K562 (cell line): ENCODE data around the gene EEF1A1. TPM values are rescaled to one million over a fixed set of nuclear protein-coding genes. Genes with fewer than 3 reads are reported as not detected.

ENCODE experiments used
- ATAC-seq: fragments of 200-7000 bp; cut with Tn5 transposase; 3 replicates; pipeline ENCODE4 v1.9.1; 2020; ENCODE audit warnings: moderate library complexity
- BruUV-seq: library from RNA; stranded (reverse); fragments of 400-500 nt; replicated peaks from 2 replicates; lab custom pipeline; 2021; lab: Mats Ljungman, UMichigan
- CTCF ChIA-PET: fragments of 300-600 bp; formaldehyde crosslinking; extraction: SDS; loops from one replicate; lab custom pipeline; 2021; ENCODE audit warnings: low intra/inter-chr PET ratio; lab: Yijun Ruan, JAX
- POLR2A ChIA-PET: fragments of 300-600, 350-650 bp; sonication (Branson Sonifier 250); formaldehyde crosslinking; extraction: SDS; loops from one replicate; lab custom pipeline; 2021; ENCODE audit warnings: antibody characterized with exemption, inconsistent platforms; lab: Yijun Ruan, JAX
- DNase-seq, 4 experiments: peaks; one replicate each; pipeline versions ENCODE4 v3.0.0 to v3.0.0-alpha.2; 2011 to 2018; ENCODE audit warnings: low spot score in 3 of 4, mixed read lengths in 3 of 4; ENCODE audit errors: extremely low read depth in 1 of 4
- FAIRE-seq: peaks from 2 replicates; lab custom pipeline; 2011; peaks lifted over from hg19 to GRCh38; lab: Jason Lieb, UNC
- H2AFZ ChIP-seq: 2 replicates; pipeline ENCODE4 v1.6.0; 2011; ENCODE audit warnings: low read depth, low read length, control low read depth, inconsistent platforms
- H3K27ac ChIP-seq: fragments of 200-600 bp; 3 replicates; pipeline ENCODE4 v1.8.0; 2011; ENCODE audit warnings: low read depth, mild to moderate bottlenecking, control low read depth, inconsistent platforms, low read length, moderate library complexity, mixed read lengths; ENCODE audit errors: extremely low read depth
- H3K27me3 ChIP-seq, 2 experiments: fragments of 300-600 bp in 1 of 2; 2 replicates in 1 of 2; 3 replicates in 1 of 2; pipeline versions ENCODE4 v1.6.0 to v1.8.0; 2011; ENCODE audit warnings: inconsistent platforms in 2 of 2, low read length in 2 of 2, mild to moderate bottlenecking in 1 of 2, mixed read lengths in 1 of 2, moderate library complexity in 1 of 2; ENCODE audit not compliant: control insufficient read depth in 2 of 2, insufficient read depth in 2 of 2
- H3K36me3 ChIP-seq: fragments of 300-600 bp; 3 replicates; pipeline ENCODE4 v1.8.0; 2011; ENCODE audit warnings: mild to moderate bottlenecking, low read length, inconsistent platforms; ENCODE audit not compliant: control insufficient read depth, insufficient read depth
- H3K4me1 ChIP-seq, 2 experiments: fragments of 200-600 bp in 1 of 2; replicated peaks in 1 of 2; 2 replicates in 1 of 2; 3 replicates in 1 of 2; pipeline versions ENCODE4 v1.5.1 to v1.8.0; 2011; ENCODE audit warnings: inconsistent platforms in 2 of 2, low read length in 2 of 2, mild to moderate bottlenecking in 1 of 2, mixed read lengths in 1 of 2, moderate library complexity in 1 of 2; ENCODE audit not compliant: control insufficient read depth in 2 of 2, insufficient read depth in 2 of 2
- H3K4me2 ChIP-seq: 2 replicates; pipeline ENCODE4 v1.6.1; 2011; ENCODE audit warnings: low read length, control low read depth, inconsistent platforms, mixed read lengths; ENCODE audit not compliant: insufficient read depth
- H3K4me3 ChIP-seq: fragments of 200-600 bp; sonication (generic), shearing (Covaris generic); 2 replicates; pipeline ENCODE4 v1.5.1; 2016; ENCODE audit warnings: control low read depth, inconsistent platforms
- H3K79me2 ChIP-seq: fragments of 200-600 bp; 3 replicates; pipeline ENCODE4 v1.8.0; 2011; ENCODE audit warnings: low read length, inconsistent platforms; ENCODE audit not compliant: control insufficient read depth, insufficient read depth
- H3K9ac ChIP-seq, 2 experiments: 2 replicates each; pipeline versions ENCODE4 v1.6.0 to v1.6.1; 2011; ENCODE audit warnings: low read depth in 2 of 2, low read length in 2 of 2, control low read depth in 1 of 2, inconsistent platforms in 1 of 2, mild to moderate bottlenecking in 1 of 2, mixed read lengths in 1 of 2; ENCODE audit not compliant: insufficient read depth in 1 of 2
- H3K9me1 ChIP-seq: one replicate; pipeline ENCODE4 v1.6.0; 2011; ENCODE audit warnings: inconsistent platforms, mild to moderate bottlenecking, low read length, moderate library complexity; ENCODE audit not compliant: control insufficient read depth, insufficient read depth
- H3K9me3 ChIP-seq: replicated peaks from 2 replicates; pipeline ENCODE4 v1.5.1; 2011; ENCODE audit warnings: low read depth, low read length, inconsistent platforms; ENCODE audit not compliant: control insufficient read depth, insufficient read depth
- H4K20me1 ChIP-seq: replicated peaks from 2 replicates; pipeline ENCODE4 v1.6.1; 2011; ENCODE audit warnings: low read length, inconsistent platforms, mixed read lengths; ENCODE audit not compliant: control insufficient read depth, insufficient read depth
- CAMTA2 ChIP-seq: fragments of 250-450 bp; sonication (Bioruptor Pico); conservative IDR thresholded peaks from 2 replicates; pipeline ENCODE4 v1.5.1; 2022
- SMAD1 ChIP-seq: fragments of 150-350 bp; IDR thresholded peaks from 2 replicates; pipeline ENCODE4 v1.6.1; 2014; ENCODE audit warnings: low read length, low read depth; ENCODE audit not compliant: partially characterized antibody
- ZZZ3 ChIP-seq: fragments of 450-650 bp; IDR thresholded peaks from 2 replicates; pipeline ENCODE4 v1.6.1; 2016; ENCODE audit warnings: antibody characterized with exemption, mild to moderate bottlenecking, moderate library complexity
- WGBS: fragments of 100-300 bp; shearing (Covaris generic); methylation state at CpG from one replicate; pipeline ENCODE4 v1.1.6; 2016; ENCODE audit warnings: low coverage, mixed read lengths; ENCODE audit not compliant: insufficient coverage; ENCODE audit errors: missing lambda C conversion rate; 5-methylcytosine and 5-hydroxymethylcytosine counted together
- in situ Hi-C: fragments of 300-500 bp; cut with MboI; formaldehyde crosslinking; loops from 4 replicates; pipeline ENCODE4 v1.15.0; 2018; ENCODE audit warnings: inconsistent platforms, mixed read lengths
- intact Hi-C: fragments of 100-400 bp; cut with micrococcal nuclease; formaldehyde crosslinking; loops from 2 replicates; pipeline ENCODE4 v1.14.2; 2022
- polyA plus RNA-seq, 8 experiments: library from polyadenylated mRNA; depleted of rRNA in 4 of 8; stranded (reverse) in 5 of 8; unstranded in 3 of 8; fragments of >200 nt; fragmentation: Nextera tagmentation in 2 of 8; fragmentation: Illumina TruSeq in 1 of 8; extraction: Ambion mirVana in 2 of 8; extraction: Trizol in 1 of 8; gene quantifications; 2 replicates each; pipeline versions ENCODE4 v1.2.1 to v1.2.3, GENCODE V29; 2011 to 2014; ENCODE audit warnings: inconsistent platforms in 1 of 8, missing spikeins in 1 of 8
- total RNA-seq, 7 experiments: library from RNA; depleted of rRNA in 6 of 7; stranded (reverse); fragments of >200 nt in 6 of 7; fragmentation: Illumina TruSeq in 2 of 7; extraction: Trizol in 2 of 7; gene quantifications; 2 replicates each; pipeline versions ENCODE4 v1.2.1 to v1.2.3, GENCODE V29; 2011 to 2021; ENCODE audit warnings: low replicate concordance in 1 of 7
- TF ChIP-seq, protein P1 (sequence below): fragments of 150-350 bp; IDR thresholded peaks from 2 replicates; pipeline ENCODE4 v1.6.1; 2014; ENCODE audit warnings: low read depth, mild to moderate bottlenecking, low read length, borderline replicate concordance
- TF ChIP-seq, protein P2 (sequence below): fragments of 250-450 bp; sonication (Bioruptor Pico); IDR thresholded peaks from 2 replicates; pipeline ENCODE4 v1.5.0; 2021
- TF ChIP-seq, protein P3 (sequence below): fragments of 250-450 bp; sonication (Bioruptor Pico); IDR thresholded peaks from 2 replicates; pipeline ENCODE4 v1.4.0; 2020; ENCODE audit warnings: mild to moderate bottlenecking
- TF ChIP-seq, protein P4 (sequence below): fragments of 450-650 bp; IDR thresholded peaks from 2 replicates; pipeline ENCODE4 v1.6.1; 2014; ENCODE audit warnings: low read depth, mild to moderate bottlenecking, moderate library complexity, borderline replicate concordance

The EEF1A1 gene
- total and polyA plus RNA-seq, 9 of the 15 experiments (the other 6 are each of a cell fraction or from before 2014, with no cell fraction given): 6,453 to 17,323 (median 11,082) TPM

DNA sequence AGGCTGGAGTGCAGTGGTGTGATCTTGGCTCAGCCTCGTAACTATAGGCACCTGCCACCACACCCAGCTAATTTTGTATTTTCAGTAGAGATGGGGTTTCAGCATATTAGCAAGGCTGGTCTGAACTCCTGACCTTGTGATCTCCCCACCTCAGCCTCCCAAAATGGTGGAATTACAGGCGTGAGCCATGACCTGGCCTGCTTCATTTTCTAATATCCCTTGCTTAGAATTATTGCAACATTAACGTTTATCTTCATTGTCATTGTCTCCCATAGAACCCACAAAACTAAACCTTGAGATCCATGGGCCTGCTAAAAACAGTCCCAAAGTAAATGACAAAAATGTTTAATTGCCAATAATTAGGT lies 6.1 kb downstream of the EEF1A1 start:
- DNase-seq: peak in 1 of 4 experiments; percentile 62
- no peak overlapping the region for H3K4me3 ChIP-seq
- H2AFZ ChIP-seq: no peak overlapping the region
- BruUV-seq: no TSS peak
- peak overlapping the region in 1 of 2 experiments; percentile 12; a peak in 1 of 4 replicates for H3K9ac ChIP-seq
- ChIA-PET POLR2A (interaction anchor here (0.6 to 5.4 kb wide), 24 partner anchors 9 to 234 kb away, joined by 3 to 72 read pairs (median 6); partner anchors contain the start of genes MTO1 and SLC17A5), CTCF (interaction anchor here (0.6 to 3.1 kb wide), 3 partner anchors 96 to 219 kb away, joined by 3 to 36 read pairs (median 21); partner anchors contain the start of gene SLC17A5)
- intact Hi-C loops (loop anchor here (1.0 to 2.0 kb wide), 2 partner anchors 96 to 140 kb away; no protein-coding TSS in a partner anchor), in situ Hi-C loops (no loop called here)
- H3K9me1 ChIP-seq: no peaks in the 10 kb centered on the region
- peak overlapping the region; percentile 72; the same call in 2 of the 3 replicates for H3K27ac ChIP-seq
- ATAC-seq: peak; percentile 28
- peaks cover 0 to 8% of the 10 kb centered on the region in 2 experiments; a peak in 2 of 5 replicates for H3K4me1 ChIP-seq
- no peaks in the 10 kb centered on the region for H3K9me3 ChIP-seq
- no peaks in the 10 kb centered on the region for H3K27me3 ChIP-seq
- WGBS: 23% methylated on average over 3 of the region's 3 CpGs
- H3K4me2 ChIP-seq: no peak overlapping the region
- peaks cover 32% of the 10 kb centered on the region for H4K20me1 ChIP-seq
- FAIRE-seq: no peak
- H3K79me2 ChIP-seq: peaks cover 33% of the 10 kb centered on the region
- H3K36me3 ChIP-seq: peaks cover 46% of the 10 kb centered on the region
- TF ChIP-seq, protein P1, sequence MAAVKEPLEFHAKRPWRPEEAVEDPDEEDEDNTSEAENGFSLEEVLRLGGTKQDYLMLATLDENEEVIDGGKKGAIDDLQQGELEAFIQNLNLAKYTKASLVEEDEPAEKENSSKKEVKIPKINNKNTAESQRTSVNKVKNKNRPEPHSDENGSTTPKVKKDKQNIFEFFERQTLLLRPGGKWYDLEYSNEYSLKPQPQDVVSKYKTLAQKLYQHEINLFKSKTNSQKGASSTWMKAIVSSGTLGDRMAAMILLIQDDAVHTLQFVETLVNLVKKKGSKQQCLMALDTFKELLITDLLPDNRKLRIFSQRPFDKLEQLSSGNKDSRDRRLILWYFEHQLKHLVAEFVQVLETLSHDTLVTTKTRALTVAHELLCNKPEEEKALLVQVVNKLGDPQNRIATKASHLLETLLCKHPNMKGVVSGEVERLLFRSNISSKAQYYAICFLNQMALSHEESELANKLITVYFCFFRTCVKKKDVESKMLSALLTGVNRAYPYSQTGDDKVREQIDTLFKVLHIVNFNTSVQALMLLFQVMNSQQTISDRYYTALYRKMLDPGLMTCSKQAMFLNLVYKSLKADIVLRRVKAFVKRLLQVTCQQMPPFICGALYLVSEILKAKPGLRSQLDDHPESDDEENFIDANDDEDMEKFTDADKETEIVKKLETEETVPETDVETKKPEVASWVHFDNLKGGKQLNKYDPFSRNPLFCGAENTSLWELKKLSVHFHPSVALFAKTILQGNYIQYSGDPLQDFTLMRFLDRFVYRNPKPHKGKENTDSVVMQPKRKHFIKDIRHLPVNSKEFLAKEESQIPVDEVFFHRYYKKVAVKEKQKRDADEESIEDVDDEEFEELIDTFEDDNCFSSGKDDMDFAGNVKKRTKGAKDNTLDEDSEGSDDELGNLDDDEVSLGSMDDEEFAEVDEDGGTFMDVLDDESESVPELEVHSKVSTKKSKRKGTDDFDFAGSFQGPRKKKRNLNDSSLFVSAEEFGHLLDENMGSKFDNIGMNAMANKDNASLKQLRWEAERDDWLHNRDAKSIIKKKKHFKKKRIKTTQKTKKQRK: no peak
- TF ChIP-seq, protein P2, sequence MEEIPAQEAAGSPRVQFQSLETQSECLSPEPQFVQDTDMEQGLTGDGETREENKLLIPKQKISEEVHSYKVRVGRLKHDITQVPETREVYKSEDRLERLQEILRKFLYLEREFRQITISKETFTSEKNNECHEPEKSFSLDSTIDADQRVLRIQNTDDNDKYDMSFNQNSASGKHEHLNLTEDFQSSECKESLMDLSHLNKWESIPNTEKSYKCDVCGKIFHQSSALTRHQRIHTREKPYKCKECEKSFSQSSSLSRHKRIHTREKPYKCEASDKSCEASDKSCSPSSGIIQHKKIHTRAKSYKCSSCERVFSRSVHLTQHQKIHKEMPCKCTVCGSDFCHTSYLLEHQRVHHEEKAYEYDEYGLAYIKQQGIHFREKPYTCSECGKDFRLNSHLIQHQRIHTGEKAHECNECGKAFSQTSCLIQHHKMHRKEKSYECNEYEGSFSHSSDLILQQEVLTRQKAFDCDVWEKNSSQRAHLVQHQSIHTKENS (CRISPR knock-in tag): no peak
- TF ChIP-seq CAMTA2 (CRISPR knock-in tag) (0 out of 2 replicates have a peak, but pooled peaks have one; percentile 49), SMAD1 (peak; percentile 0), ZZZ3 (no peak)
- TF ChIP-seq, protein P3, sequence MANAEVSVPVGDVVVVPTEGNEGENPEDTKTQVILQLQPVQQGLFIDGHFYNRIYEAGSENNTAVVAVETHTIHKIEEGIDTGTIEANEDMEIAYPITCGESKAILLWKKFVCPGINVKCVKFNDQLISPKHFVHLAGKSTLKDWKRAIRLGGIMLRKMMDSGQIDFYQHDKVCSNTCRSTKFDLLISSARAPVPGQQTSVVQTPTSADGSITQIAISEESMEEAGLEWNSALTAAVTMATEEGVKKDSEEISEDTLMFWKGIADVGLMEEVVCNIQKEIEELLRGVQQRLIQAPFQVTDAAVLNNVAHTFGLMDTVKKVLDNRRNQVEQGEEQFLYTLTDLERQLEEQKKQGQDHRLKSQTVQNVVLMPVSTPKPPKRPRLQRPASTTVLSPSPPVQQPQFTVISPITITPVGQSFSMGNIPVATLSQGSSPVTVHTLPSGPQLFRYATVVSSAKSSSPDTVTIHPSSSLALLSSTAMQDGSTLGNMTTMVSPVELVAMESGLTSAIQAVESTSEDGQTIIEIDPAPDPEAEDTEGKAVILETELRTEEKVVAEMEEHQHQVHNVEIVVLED (CRISPR knock-in tag): no peak
- TF ChIP-seq, protein P4, sequence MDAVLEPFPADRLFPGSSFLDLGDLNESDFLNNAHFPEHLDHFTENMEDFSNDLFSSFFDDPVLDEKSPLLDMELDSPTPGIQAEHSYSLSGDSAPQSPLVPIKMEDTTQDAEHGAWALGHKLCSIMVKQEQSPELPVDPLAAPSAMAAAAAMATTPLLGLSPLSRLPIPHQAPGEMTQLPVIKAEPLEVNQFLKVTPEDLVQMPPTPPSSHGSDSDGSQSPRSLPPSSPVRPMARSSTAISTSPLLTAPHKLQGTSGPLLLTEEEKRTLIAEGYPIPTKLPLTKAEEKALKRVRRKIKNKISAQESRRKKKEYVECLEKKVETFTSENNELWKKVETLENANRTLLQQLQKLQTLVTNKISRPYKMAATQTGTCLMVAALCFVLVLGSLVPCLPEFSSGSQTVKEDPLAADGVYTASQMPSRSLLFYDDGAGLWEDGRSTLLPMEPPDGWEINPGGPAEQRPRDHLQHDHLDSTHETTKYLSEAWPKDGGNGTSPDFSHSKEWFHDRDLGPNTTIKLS: no peak
